ENCODE measurements around the gene CYP4F22.

Gene CYP4F22

DNA sequence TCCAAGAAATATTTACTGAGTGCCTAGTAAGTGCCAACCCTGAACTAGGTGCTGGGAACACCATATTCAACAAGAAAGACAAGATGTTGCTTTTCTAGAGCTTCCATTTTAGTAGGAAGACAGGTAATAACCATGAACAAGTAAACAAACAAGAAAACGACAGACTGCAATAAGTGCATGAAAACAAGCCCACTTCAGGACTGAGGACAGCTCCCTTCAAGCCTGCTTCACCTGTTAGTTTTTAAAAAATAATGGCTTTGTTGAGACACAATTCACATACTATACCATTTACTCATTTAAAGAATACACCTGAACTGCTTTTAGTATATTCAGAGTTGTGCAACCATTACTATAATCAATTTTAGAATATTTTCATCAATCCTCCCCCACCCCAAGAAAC lies 30.4 kb downstream of the CYP4F22 start:
- no peaks in the 10 kb centered on the region for H3K9me3 ChIP-seq (ENCODE audit: control insufficient read depth, insufficient read depth, low read depth, low read length)
- H3K4me3 ChIP-seq (ENCODE audit: low read depth, low read length): no peak overlapping the region
- H3K4me1 ChIP-seq (ENCODE audit: control insufficient read depth, insufficient read depth, low read length): no peaks in the 10 kb centered on the region
- H3K36me3 ChIP-seq (ENCODE audit: control insufficient read depth, insufficient read depth, low read length): no peaks in the 10 kb centered on the region
- no peak overlapping the region for H3K9ac ChIP-seq (ENCODE audit: low read length)
- H3K27me3 ChIP-seq (ENCODE audit: control insufficient read depth, insufficient read depth, low read length): peaks cover 7% of the 10 kb centered on the region; the same call in 1 of the 2 replicates
- H3K27ac ChIP-seq (ENCODE audit: low read depth, low read length): no peak overlapping the region

DNA sequence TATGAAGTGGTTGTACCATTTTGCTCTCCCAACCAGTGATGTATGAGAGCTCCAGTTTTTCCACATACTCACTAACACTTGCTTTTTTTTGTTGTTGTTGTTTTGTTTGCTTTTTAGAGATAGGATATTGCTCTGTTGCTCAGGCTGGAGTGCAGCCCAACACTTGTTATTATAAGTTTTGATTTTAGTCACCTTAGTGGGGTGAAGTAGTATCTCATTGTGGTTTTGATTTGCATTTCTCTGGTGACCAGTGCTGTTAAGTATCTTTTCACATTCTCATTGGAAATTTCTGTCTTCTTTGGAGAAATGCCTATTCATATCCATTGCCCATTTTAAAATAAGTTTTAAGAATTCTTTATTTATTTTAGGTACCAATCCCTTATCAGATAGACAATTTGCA lies 31.3 kb downstream of the CYP4F22 start:
- H3K27ac ChIP-seq (ENCODE audit: low read depth, low read length): no peak overlapping the region
- no peak overlapping the region for H3K4me3 ChIP-seq (ENCODE audit: low read depth, low read length)
- H3K4me1 ChIP-seq (ENCODE audit: control insufficient read depth, insufficient read depth, low read length): no peaks in the 10 kb centered on the region
- no peaks in the 10 kb centered on the region for H3K9me3 ChIP-seq (ENCODE audit: control insufficient read depth, insufficient read depth, low read depth, low read length)
- H3K27me3 ChIP-seq (ENCODE audit: control insufficient read depth, insufficient read depth, low read length): peaks cover 7% of the 10 kb centered on the region; the same call in 1 of the 2 replicates
- H3K9ac ChIP-seq (ENCODE audit: low read length): no peak overlapping the region
- H3K36me3 ChIP-seq (ENCODE audit: control insufficient read depth, insufficient read depth, low read length): no peaks in the 10 kb centered on the region

- H3K9ac ChIP-seq (ENCODE audit: low read length): no peak overlapping the region
- no peaks in the 10 kb centered on the region for H3K9me3 ChIP-seq (ENCODE audit: control insufficient read depth, insufficient read depth, low read depth, low read length)
- H3K4me1 ChIP-seq (ENCODE audit: control insufficient read depth, insufficient read depth, low read length): no peaks in the 10 kb centered on the region
- peaks cover 7% of the 10 kb centered on the region; the same call in 1 of the 2 replicates for H3K27me3 ChIP-seq (ENCODE audit: control insufficient read depth, insufficient read depth, low read length)
- H3K4me3 ChIP-seq (ENCODE audit: low read depth, low read length): no peak overlapping the region
- H3K36me3 ChIP-seq (ENCODE audit: control insufficient read depth, insufficient read depth, low read length): no peaks in the 10 kb centered on the region
- no peak overlapping the region for H3K27ac ChIP-seq (ENCODE audit: low read depth, low read length)
These were observed 32.1 kb downstream of the CYP4F22 start for GRCh38 chr19:15540435-15540834.

DNA sequence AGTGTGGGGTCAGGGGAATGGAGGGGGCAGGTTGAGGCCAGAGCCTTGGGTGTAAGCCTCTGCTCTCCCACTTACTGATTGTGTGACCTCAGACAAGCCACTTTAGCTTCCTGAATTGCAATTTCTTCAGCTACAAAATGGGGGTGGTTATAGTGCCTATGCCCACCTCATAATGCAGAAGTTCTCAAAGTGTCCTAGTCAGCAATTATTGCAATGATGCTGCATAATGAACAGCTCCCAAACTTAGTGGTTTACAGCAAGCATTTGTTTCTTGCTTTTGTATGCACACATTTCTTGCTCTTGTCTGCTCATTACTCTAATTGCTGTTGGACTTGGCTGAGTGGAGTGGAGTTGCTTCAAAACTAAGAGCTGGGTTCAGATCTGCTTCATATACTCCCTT lies 36.0 kb downstream of the CYP4F22 start:
- no peaks in the 10 kb centered on the region for H3K36me3 ChIP-seq (ENCODE audit: control insufficient read depth, insufficient read depth, low read length)
- no peak overlapping the region for H3K4me3 ChIP-seq (ENCODE audit: low read depth, low read length)
- H3K27ac ChIP-seq (ENCODE audit: low read depth, low read length): no peak overlapping the region
- H3K27me3 ChIP-seq (ENCODE audit: control insufficient read depth, insufficient read depth, low read length): peaks cover 9% of the 10 kb centered on the region; the same call in 1 of the 2 replicates
- no peaks in the 10 kb centered on the region for H3K9me3 ChIP-seq (ENCODE audit: control insufficient read depth, insufficient read depth, low read depth, low read length)
- H3K9ac ChIP-seq (ENCODE audit: low read length): no peak overlapping the region
- no peaks in the 10 kb centered on the region for H3K4me1 ChIP-seq (ENCODE audit: control insufficient read depth, insufficient read depth, low read length)

DNA sequence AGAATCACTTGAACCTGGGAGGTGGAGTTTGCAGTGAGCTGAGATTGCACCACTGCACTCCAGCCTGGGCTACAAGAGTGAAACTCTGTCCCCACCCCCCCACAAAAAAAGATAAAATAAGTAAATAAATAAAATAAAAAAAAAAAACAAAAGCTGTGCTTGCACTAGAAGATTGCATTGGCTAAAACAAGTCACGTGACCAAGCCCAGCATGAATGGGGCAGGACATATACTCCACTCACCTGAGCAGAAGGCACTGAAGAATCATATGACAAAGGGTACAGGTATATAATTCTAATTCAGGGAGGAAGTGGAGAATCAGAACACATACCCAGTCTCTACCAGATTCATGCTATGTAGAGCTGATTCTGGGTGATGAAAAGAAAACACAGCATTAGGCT lies 36.6 kb downstream of the CYP4F22 start:
- Histone ChIP-seq H3K4me1 (ENCODE audit: control insufficient read depth, insufficient read depth, low read length) (no peaks in the 10 kb centered on the region), H3K36me3 (ENCODE audit: control insufficient read depth, insufficient read depth, low read length) (no peaks in the 10 kb centered on the region), H3K9ac (ENCODE audit: low read length) (no peak overlapping the region), H3K27me3 (ENCODE audit: control insufficient read depth, insufficient read depth, low read length) (peaks cover 12% of the 10 kb centered on the region; the same call in 1 of the 2 replicates), H3K27ac (ENCODE audit: low read depth, low read length) (no peak overlapping the region), H3K4me3 (ENCODE audit: low read depth, low read length) (no peak overlapping the region), H3K9me3 (ENCODE audit: control insufficient read depth, insufficient read depth, low read depth, low read length) (no peaks in the 10 kb centered on the region)

- Histone ChIP-seq H3K36me3 (ENCODE audit: control insufficient read depth, insufficient read depth, low read length) (no peaks in the 10 kb centered on the region), H3K27ac (ENCODE audit: low read depth, low read length) (no peak overlapping the region), H3K4me3 (ENCODE audit: low read depth, low read length) (no peak overlapping the region), H3K9ac (ENCODE audit: low read length) (no peak overlapping the region), H3K9me3 (ENCODE audit: control insufficient read depth, insufficient read depth, low read depth, low read length) (no peaks in the 10 kb centered on the region), H3K27me3 (ENCODE audit: control insufficient read depth, insufficient read depth, low read length) (peaks cover 37% of the 10 kb centered on the region; the same call in 1 of the 2 replicates), H3K4me1 (ENCODE audit: control insufficient read depth, insufficient read depth, low read length) (0 out of 2 replicates have a peak, but pooled peaks cover 2% of the 10 kb centered on the region)
These were observed 40.3 kb downstream of the CYP4F22 start for GRCh38 chr19:15548648-15549047.

DNA sequence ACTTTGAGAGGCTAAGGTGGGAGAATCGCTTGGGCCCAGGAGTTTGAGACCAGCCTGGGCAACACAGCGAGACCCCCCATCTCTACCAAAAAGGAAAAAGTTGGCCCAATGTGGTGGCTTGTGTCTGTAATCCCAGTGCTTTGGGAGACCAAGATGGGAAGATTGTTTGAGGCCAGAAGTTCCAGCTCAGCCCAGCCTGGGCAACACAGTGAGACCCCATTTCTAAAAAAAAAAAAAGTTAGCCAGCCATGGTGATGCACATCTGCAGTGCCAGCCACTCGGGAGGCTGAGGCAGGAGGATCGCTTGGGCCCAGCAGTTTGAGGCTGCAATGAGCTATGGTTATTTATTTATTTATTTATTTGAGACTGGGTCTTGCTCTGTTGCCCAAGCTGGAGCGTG lies 41.3 kb downstream of the CYP4F22 start:
- H3K9me3 ChIP-seq (ENCODE audit: control insufficient read depth, insufficient read depth, low read depth, low read length): no peaks in the 10 kb centered on the region
- H3K4me1 ChIP-seq (ENCODE audit: control insufficient read depth, insufficient read depth, low read length): 0 out of 2 replicates have a peak, but pooled peaks cover 2% of the 10 kb centered on the region
- peaks cover 43% of the 10 kb centered on the region; the same call in 1 of the 2 replicates for H3K27me3 ChIP-seq (ENCODE audit: control insufficient read depth, insufficient read depth, low read length)
- H3K9ac ChIP-seq (ENCODE audit: low read length): no peak overlapping the region
- no peak overlapping the region for H3K27ac ChIP-seq (ENCODE audit: low read depth, low read length)
- H3K4me3 ChIP-seq (ENCODE audit: low read depth, low read length): no peak overlapping the region
- H3K36me3 ChIP-seq (ENCODE audit: control insufficient read depth, insufficient read depth, low read length): no peaks in the 10 kb centered on the region

- H3K4me3 ChIP-seq (ENCODE audit: low read depth, low read length): no peak overlapping the region
- H3K9me3 ChIP-seq (ENCODE audit: control insufficient read depth, insufficient read depth, low read depth, low read length): no peaks in the 10 kb centered on the region
- H3K9ac ChIP-seq (ENCODE audit: low read length): no peak overlapping the region
These were observed 41.9 kb downstream of the CYP4F22 start for GRCh38 chr19:15550273-15550672.

DNA sequence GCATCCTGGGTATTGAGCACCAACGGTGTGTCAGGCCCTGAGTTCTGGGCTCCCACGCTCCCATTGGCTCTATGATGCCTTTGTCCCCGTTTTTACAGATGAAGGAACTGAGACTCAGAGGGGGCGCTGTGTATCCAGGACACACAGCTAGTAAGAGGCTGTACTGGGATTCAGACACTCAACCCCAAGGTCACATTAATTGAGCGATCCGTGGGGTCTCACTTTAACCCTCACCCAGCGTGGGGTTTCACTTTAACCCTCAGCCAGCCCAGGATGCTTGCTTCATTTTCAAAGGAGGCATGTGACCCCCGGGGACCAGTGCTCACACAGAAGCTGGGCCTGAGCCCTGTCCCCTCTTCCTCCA lies 42.6 kb downstream of the CYP4F22 start:
- H3K27ac ChIP-seq (ENCODE audit: low read depth, low read length): no peak overlapping the region
- peak overlapping the region; percentile 59 for H3K9ac ChIP-seq (ENCODE audit: low read length)
- H3K9me3 ChIP-seq (ENCODE audit: control insufficient read depth, insufficient read depth, low read depth, low read length): no peaks in the 10 kb centered on the region
- peak overlapping the region; percentile 78 for H3K4me3 ChIP-seq (ENCODE audit: low read depth, low read length)
- H3K4me1 ChIP-seq (ENCODE audit: control insufficient read depth, insufficient read depth, low read length): 0 out of 2 replicates have a peak, but pooled peaks cover 2% of the 10 kb centered on the region
- peaks cover 43% of the 10 kb centered on the region; the same call in 1 of the 2 replicates for H3K27me3 ChIP-seq (ENCODE audit: control insufficient read depth, insufficient read depth, low read length)
- no peaks in the 10 kb centered on the region for H3K36me3 ChIP-seq (ENCODE audit: control insufficient read depth, insufficient read depth, low read length)

More at GRCh38 chr19:15550273-15550672, 41.9 kb downstream of the CYP4F22 start:
- H3K36me3 ChIP-seq (ENCODE audit: control insufficient read depth, insufficient read depth, low read length): no peaks in the 10 kb centered on the region
- 0 out of 2 replicates have a peak, but pooled peaks cover 2% of the 10 kb centered on the region for H3K4me1 ChIP-seq (ENCODE audit: control insufficient read depth, insufficient read depth, low read length)
- peaks cover 43% of the 10 kb centered on the region; the same call in 1 of the 2 replicates for H3K27me3 ChIP-seq (ENCODE audit: control insufficient read depth, insufficient read depth, low read length)
- H3K27ac ChIP-seq (ENCODE audit: low read depth, low read length): no peak overlapping the region

DNA sequence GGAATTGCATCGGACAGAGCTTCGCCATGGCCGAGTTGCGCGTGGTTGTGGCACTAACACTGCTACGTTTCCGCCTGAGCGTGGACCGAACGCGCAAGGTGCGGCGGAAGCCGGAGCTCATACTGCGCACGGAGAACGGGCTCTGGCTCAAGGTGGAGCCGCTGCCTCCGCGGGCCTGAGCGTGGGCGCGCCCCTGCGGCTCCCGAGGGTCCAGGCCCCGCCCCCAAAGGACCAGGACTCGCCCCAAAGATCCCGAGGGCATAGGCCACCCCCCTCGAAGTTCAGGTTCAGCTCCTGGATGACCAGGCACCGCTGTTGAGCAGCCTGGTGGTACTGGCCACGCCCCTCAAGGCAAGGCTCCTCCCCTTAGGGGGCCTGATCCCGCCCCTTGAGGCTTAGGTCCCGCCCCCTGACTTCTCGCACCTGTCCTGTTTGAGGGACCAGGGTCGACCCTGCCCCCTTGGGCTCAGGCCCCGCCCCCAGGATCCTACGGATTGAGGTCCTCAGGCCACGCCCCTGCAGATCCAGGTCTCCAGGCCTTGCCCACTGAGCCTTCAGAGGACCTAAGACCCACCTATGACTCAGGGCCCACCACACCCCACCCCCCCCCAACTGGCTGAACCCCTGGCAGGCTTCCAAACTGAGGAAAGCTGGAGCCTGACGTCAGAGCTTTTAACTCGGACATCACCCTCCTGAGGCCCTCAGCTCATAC lies 43.1 kb downstream of the CYP4F22 start:
- Histone ChIP-seq H3K9me3 (ENCODE audit: control insufficient read depth, insufficient read depth, low read depth, low read length) (no peaks in the 10 kb centered on the region), H3K36me3 (ENCODE audit: control insufficient read depth, insufficient read depth, low read length) (no peaks in the 10 kb centered on the region), H3K27ac (ENCODE audit: low read depth, low read length) (no peak overlapping the region), H3K4me3 (ENCODE audit: low read depth, low read length) (peak overlapping the region; percentile 78), H3K4me1 (ENCODE audit: control insufficient read depth, insufficient read depth, low read length) (0 out of 2 replicates have a peak, but pooled peaks cover 2% of the 10 kb centered on the region), H3K9ac (ENCODE audit: low read length) (peak overlapping the region; percentile 59), H3K27me3 (ENCODE audit: control insufficient read depth, insufficient read depth, low read length) (peaks cover 47% of the 10 kb centered on the region)

- Histone ChIP-seq H3K4me3 (ENCODE audit: low read depth, low read length) (no peak overlapping the region), H3K27me3 (ENCODE audit: control insufficient read depth, insufficient read depth, low read length) (peaks cover 47% of the 10 kb centered on the region), H3K9ac (ENCODE audit: low read length) (no peak overlapping the region), H3K27ac (ENCODE audit: low read depth, low read length) (no peak overlapping the region), H3K4me1 (ENCODE audit: control insufficient read depth, insufficient read depth, low read length) (0 out of 2 replicates have a peak, but pooled peaks cover 2% of the 10 kb centered on the region), H3K9me3 (ENCODE audit: control insufficient read depth, insufficient read depth, low read depth, low read length) (no peaks in the 10 kb centered on the region), H3K36me3 (ENCODE audit: control insufficient read depth, insufficient read depth, low read length) (no peaks in the 10 kb centered on the region)
These were observed 46.7 kb downstream of the CYP4F22 start for GRCh38 chr19:15555021-15555420.
